CD4-positive, CD25-positive, alpha-beta regulatory T cell (primary cell): Measurements from ENCODE around the gene ZBTB24. TPM values are rescaled to one million over a fixed set of nuclear protein-coding genes. Genes with fewer than 3 reads are reported as not detected.

Experiments used
- ATAC-seq, 2 donors: fragments of 150-1000 bp; cut with Tn5 transposase; one replicate each; pipeline ENCODE4 v1.10.0; 2021; ENCODE audit warnings: low read depth in 2 of 2, moderate number of reproducible peaks in 2 of 2, moderate library complexity in 1 of 2
- DNase-seq, 3 donors: peaks; one replicate each; pipeline versions ENCODE4 v3.0.0 to v3.0.0-alpha.2; 2012 to 2022; ENCODE audit warnings: mixed read lengths in 1 of 3
- H3K27ac ChIP-seq: one replicate; pipeline ENCODE4 v1.7.0; 2013; ENCODE audit warnings: mild to moderate bottlenecking, low read length; ENCODE audit not compliant: insufficient read depth, poor library complexity, severe bottlenecking
- H3K27me3 ChIP-seq: one replicate; pipeline ENCODE4 v1.7.0; 2013; ENCODE audit warnings: low read length; ENCODE audit not compliant: control insufficient read depth, insufficient read depth
- H3K36me3 ChIP-seq: one replicate; pipeline ENCODE4 v1.7.0; 2013; ENCODE audit warnings: mild to moderate bottlenecking, low read length, moderate library complexity; ENCODE audit not compliant: control insufficient read depth, insufficient read depth
- H3K4me1 ChIP-seq: 2 replicates; pipeline ENCODE4 v1.7.0; 2013; ENCODE audit warnings: mild to moderate bottlenecking, low read length; ENCODE audit not compliant: insufficient read depth, control insufficient read depth, poor library complexity, severe bottlenecking
- H3K4me3 ChIP-seq: one replicate; pipeline ENCODE4 v1.7.0; 2013; ENCODE audit warnings: low read depth, mild to moderate bottlenecking, low read length, moderate library complexity
- H3K9me3 ChIP-seq, 2 experiments: 1 replicate in 1 of 2; 2 replicates in 1 of 2; pipeline ENCODE4 v1.7.0; 2013; ENCODE audit warnings: low read length in 2 of 2, mild to moderate bottlenecking in 1 of 2, moderate library complexity in 1 of 2; ENCODE audit not compliant: control insufficient read depth in 2 of 2
- H3K27ac Mint-ChIP-seq, 3 donors: one replicate each; pipeline ENCODE4 v1.8.0; 2020 to 2022; ENCODE audit warnings: mild to moderate bottlenecking in 3 of 3, mixed read lengths in 3 of 3, moderate library complexity in 2 of 3
- H3K27me3 Mint-ChIP-seq: one replicate; pipeline ENCODE4 v1.8.0; 2022; ENCODE audit warnings: mild to moderate bottlenecking, mixed read lengths
- H3K36me3 Mint-ChIP-seq: one replicate; pipeline ENCODE4 v1.8.0; 2020; ENCODE audit warnings: mixed read lengths
- H3K4me1 Mint-ChIP-seq, 4 donors: one replicate each; pipeline ENCODE4 v1.8.0; 2020 to 2022; ENCODE audit warnings: mixed read lengths in 4 of 4, mild to moderate bottlenecking in 1 of 4
- H3K4me3 Mint-ChIP-seq, 4 donors: one replicate each; pipeline ENCODE4 v1.8.0; 2020 to 2022; ENCODE audit warnings: mild to moderate bottlenecking in 4 of 4, mixed read lengths in 4 of 4, moderate library complexity in 3 of 4
- H3K9me3 Mint-ChIP-seq, 7 donors: one replicate each; pipeline ENCODE4 v1.8.0; 2020 to 2022; ENCODE audit warnings: mixed read lengths in 7 of 7, mild to moderate bottlenecking in 3 of 7, moderate library complexity in 2 of 7
- polyA plus RNA-seq, 4 donors: library from polyadenylated mRNA; unstranded; fragments of 300-500 nt; fragmentation: Illumina TruSeq; gene quantifications; one replicate each; pipeline ENCODE4 v1.2.3, GENCODE V29; 2021
- total RNA-seq: library from RNA; stranded (reverse); gene quantifications from one replicate; pipeline ENCODE4 v1.2.3, GENCODE V29; 2022

The ZBTB24 gene
- total and polyA plus RNA-seq, 5 donors from 2014 or later = 9.2 to 20.2 (median 10.6) TPM

DNA sequence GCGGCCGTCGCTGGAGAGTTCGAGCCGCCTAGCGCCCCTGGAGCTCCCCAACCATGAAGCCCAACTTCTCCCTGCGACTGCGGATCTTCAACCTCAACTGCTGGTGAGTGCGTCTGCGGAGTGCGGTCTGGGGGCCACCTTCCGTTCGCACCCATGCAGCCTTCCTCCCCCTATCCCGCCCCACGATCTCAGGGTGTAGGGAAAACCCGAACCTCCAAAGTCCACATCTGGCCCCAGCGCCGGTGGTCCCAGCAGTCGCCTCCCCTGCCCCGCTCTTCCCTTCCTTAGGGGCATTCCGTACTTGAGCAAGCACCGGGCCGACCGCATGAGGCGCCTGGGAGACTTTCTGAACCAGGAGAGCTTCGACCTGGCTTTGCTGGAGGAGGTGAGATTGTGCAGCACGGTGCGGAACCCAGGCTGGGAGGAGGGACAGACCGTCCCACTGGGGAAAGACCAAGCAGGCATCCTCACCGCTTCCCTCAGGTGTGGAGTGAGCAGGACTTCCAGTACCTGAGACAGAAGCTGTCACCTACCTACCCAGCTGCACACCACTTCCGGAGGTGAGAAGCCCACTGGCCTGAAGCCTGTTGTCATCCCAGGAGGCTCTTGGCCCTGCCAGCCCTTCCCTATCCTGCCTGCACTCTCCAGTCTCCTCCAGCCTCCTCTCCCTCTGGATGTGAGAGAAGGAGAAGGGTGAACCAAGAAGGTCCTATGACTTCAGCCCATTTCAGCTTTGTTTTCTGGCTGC, 41.8 kb downstream of the ZBTB24 start:
- peak overlapping the region; percentile 89 to 95 (median 92) for H3K4me3 Mint-ChIP-seq
- peaks cover 0 to 41% (median 25%) of the 10 kb centered on the region in 4 donors for H3K4me1 Mint-ChIP-seq
- peak in 1 of 3 donors; percentile 48 for DNase-seq
- peak overlapping the region; percentile 89 for H3K27ac ChIP-seq
- H3K36me3 ChIP-seq = peaks cover 29% of the 10 kb centered on the region
- H3K9me3 Mint-ChIP-seq = peaks cover 0 to 3% (median 0%) of the 10 kb centered on the region in 7 donors
- no peaks in the 10 kb centered on the region for H3K9me3 ChIP-seq
- peaks cover 6% of the 10 kb centered on the region for H3K27me3 Mint-ChIP-seq
- H3K27ac Mint-ChIP-seq = peak overlapping the region; percentile 88 to 96 (median 93)
- peaks cover 6% of the 10 kb centered on the region for H3K36me3 Mint-ChIP-seq
- peak overlapping the region; percentile 71 for H3K4me3 ChIP-seq
- no peaks in the 10 kb centered on the region for H3K27me3 ChIP-seq
- peaks cover 26% of the 10 kb centered on the region for H3K4me1 ChIP-seq
- ATAC-seq = peak; percentile 27 to 40

DNA sequence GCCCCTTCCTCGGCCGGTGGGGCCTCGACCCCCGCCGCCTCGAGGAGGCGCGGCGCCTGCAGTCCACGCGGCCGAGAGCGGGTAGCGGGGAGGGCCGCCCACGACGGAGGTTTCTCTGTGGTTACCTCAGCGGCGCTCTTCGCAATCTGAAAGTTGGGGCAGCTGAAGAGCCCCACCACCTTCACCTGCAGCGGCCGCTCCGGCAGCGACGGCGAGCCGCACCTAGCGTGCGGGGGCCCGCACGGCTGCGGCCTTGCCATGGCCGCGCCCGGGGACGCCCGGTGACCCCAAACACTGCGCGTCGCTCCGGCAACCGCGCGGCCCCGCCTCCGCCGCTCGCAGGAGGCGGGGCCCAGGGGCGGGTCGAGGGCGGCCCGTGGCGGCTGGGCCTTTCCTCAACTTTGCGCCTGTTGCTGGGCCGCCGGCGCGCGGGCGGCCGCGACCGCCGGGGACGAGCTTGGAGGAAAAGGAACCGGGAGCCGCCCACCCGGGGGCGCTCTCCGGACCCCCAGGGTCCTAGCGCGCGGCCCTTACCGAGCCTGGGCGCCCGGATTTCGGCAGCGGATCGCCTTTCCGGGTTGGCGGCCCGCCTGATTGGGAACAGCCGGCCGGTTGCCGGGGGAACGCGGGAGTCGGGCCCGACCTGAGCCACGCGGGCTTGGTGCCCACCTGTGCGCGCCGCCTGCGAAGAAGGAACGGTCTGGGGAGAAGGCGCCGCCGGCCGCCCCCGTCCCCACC, 42.5 kb downstream of the ZBTB24 start, which contains the start of the genes PPIL6 and SMPD2:
PPIL6 (minus strand) TSS at position 298 of the 738 bp plus-strand sequence; CDS start at position 260, 38 bp downstream.
SMPD2 (plus strand) TSS at position 394 of the 738 bp plus-strand sequence. CDS start 398 bp downstream, outside the sequence.
- Mint-ChIP-seq H3K27ac (peak within 1 kb of the TSS; percentile 88 to 96 (median 93)), H3K9me3 (peaks cover 0 to 3% (median 0%) of the 10 kb centered on the region in 7 donors), H3K4me1 (peaks cover 0 to 40% (median 25%) of the 10 kb centered on the region in 4 donors), H3K27me3 (peaks cover 10% of the 10 kb centered on the region), H3K36me3 (peaks cover 3% of the 10 kb centered on the region), H3K4me3 (peak within 1 kb of the TSS; percentile 89 to 95 (median 92))
- H3K27ac ChIP-seq = peak within 1 kb of the TSS; percentile 89
- DNase-seq = peak; percentile 75 to 78 (median 76)
- H3K27me3 ChIP-seq = no peaks in the 10 kb centered on the region
- peak within 1 kb of the TSS; percentile 71 for H3K4me3 ChIP-seq
- peaks cover 22% of the 10 kb centered on the region for H3K36me3 ChIP-seq
- ATAC-seq = peak; percentile 86 to 87
- H3K9me3 ChIP-seq = no peaks in the 10 kb centered on the region
- peaks cover 26% of the 10 kb centered on the region for H3K4me1 ChIP-seq

DNA sequence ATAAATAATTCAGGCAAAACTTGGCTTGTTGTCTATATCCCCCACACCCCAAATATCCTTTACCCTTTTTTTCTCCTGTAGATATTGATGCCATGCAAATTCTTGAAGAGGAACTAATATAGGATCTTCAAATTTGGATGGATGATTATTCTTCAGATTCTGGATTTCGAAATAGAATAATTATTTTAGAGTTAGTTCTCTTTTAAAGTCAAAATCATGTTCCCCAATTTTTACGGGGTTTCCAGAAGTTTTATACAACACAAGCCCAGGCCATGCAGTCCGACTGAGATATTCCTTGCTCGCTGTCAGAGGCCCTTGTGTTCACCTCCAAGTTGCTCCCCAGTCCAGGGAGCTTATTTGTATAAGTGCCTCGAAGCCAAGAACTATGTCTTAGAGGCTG, 47.0 kb downstream of the ZBTB24 start:
- DNase-seq (no peak), ATAC-seq (no peak)
- Histone ChIP-seq H3K4me3 (no peak overlapping the region), H3K27me3 (no peaks in the 10 kb centered on the region), H3K9me3 (no peaks in the 10 kb centered on the region), H3K4me1 (peaks cover 9% of the 10 kb centered on the region), H3K27ac (no peak overlapping the region), H3K36me3 (no peaks in the 10 kb centered on the region)
- Mint-ChIP-seq H3K4me3 (no peak overlapping the region), H3K27ac (no peak overlapping the region), H3K4me1 (peaks cover 0 to 9% (median 5%) of the 10 kb centered on the region in 4 donors), H3K27me3 (peaks cover 11% of the 10 kb centered on the region), H3K9me3 (no peaks in the 10 kb centered on the region), H3K36me3 (no peaks in the 10 kb centered on the region)

DNA sequence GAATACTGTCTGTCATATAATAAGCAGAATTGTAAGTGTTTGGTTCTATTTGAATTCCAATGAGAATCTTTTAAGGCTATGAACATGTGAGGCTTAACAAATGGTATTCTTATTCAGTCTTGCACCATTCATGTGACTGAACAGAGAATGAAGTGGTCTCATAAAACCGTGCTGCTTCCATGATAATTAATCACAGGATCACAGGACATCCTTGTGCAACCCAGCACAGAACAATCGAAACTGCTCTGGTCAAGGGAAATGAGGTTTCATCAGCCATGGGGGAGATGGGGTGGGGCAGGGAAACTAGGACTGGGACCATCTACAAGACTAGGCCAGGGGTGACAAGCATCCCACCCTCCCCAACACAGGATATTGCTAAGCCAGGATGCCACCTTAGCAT, 48.6 kb downstream of the ZBTB24 start:
- Histone ChIP-seq H3K27ac (no peak overlapping the region), H3K4me3 (no peak overlapping the region), H3K27me3 (no peaks in the 10 kb centered on the region), H3K36me3 (no peaks in the 10 kb centered on the region), H3K4me1 (no peaks in the 10 kb centered on the region), H3K9me3 (no peaks in the 10 kb centered on the region)
- Mint-ChIP-seq H3K9me3 (no peaks in the 10 kb centered on the region), H3K36me3 (no peaks in the 10 kb centered on the region), H3K27ac (no peak overlapping the region), H3K4me1 (peaks cover 0 to 7% (median 0%) of the 10 kb centered on the region in 4 donors), H3K4me3 (no peak overlapping the region), H3K27me3 (peaks cover 18% of the 10 kb centered on the region)
- DNase-seq (no peak), ATAC-seq (no peak)

DNA sequence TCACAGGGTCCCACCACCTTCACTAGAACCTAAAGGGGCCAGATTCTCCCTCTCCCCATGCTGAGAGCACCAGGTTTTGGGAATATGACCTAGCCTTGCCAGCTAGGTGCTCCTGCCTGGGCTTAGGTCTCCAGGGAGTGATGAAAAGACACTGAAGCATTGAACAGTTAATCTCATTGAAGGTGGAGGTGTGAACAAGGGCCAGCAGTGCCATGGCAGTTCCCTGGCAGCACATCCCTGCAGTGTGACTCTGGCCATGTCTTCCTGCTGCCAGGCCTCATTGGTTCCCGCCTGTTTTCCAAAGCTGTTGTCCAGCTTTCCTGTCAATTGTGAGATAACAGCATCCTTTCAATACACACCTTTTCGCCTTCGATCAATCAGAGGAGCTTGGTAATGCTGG, 53.5 kb downstream of the ZBTB24 start:
- DNase-seq (no peak), ATAC-seq (no peak)
- H3K27me3 Mint-ChIP-seq = peaks cover 25% of the 10 kb centered on the region
- no peak overlapping the region for H3K27ac ChIP-seq
- no peak overlapping the region for H3K27ac Mint-ChIP-seq
- H3K4me3 Mint-ChIP-seq = peak overlapping the region in 1 of 4 donors; percentile 1
- H3K4me3 ChIP-seq = no peak overlapping the region
- H3K4me1 ChIP-seq = no peaks in the 10 kb centered on the region
- H3K4me1 Mint-ChIP-seq = peaks cover 0 to 4% (median 0%) of the 10 kb centered on the region in 4 donors
- H3K36me3 Mint-ChIP-seq = no peaks in the 10 kb centered on the region
- no peaks in the 10 kb centered on the region for H3K9me3 ChIP-seq
- no peaks in the 10 kb centered on the region for H3K27me3 ChIP-seq
- H3K36me3 ChIP-seq = no peaks in the 10 kb centered on the region
- no peaks in the 10 kb centered on the region for H3K9me3 Mint-ChIP-seq

DNA sequence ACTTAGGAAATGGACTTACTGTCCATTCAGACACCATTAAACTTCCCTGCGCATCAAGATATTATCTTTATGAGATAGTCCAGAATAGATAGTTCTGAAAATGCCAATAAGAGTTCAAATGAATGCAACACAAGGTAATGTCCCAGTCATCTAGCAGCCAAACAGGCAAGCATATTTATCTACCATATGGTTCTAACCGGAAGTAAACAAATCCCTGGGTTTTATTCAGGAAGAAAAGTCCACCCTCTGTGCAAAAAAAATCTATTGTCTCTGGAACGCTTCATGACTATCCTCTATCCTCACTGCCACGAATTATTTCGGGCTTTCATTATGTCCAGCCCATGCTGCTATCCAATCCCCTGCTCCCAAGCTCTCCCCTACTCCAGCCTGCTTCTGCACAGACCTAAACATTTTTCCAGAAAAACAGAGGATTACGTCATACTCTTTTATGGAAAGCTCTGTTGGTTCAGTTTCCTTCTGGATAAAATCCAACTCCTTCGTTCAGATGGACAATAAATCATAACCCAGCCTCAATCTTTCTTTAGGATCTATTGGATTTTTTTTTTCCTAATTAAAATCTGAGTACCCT, 54.0 kb downstream of the ZBTB24 start:
- no peaks in the 10 kb centered on the region for H3K4me1 ChIP-seq
- Mint-ChIP-seq H3K27me3 (peaks cover 25% of the 10 kb centered on the region), H3K27ac (no peak overlapping the region), H3K9me3 (no peaks in the 10 kb centered on the region), H3K4me3 (no peak overlapping the region), H3K36me3 (no peaks in the 10 kb centered on the region), H3K4me1 (peaks cover 0 to 4% (median 0%) of the 10 kb centered on the region in 4 donors)
- no peak overlapping the region for H3K4me3 ChIP-seq
- ATAC-seq (no peak), DNase-seq (no peak)
- H3K36me3 ChIP-seq = no peaks in the 10 kb centered on the region
- no peak overlapping the region for H3K27ac ChIP-seq
- no peaks in the 10 kb centered on the region for H3K9me3 ChIP-seq
- H3K27me3 ChIP-seq = no peaks in the 10 kb centered on the region

DNA sequence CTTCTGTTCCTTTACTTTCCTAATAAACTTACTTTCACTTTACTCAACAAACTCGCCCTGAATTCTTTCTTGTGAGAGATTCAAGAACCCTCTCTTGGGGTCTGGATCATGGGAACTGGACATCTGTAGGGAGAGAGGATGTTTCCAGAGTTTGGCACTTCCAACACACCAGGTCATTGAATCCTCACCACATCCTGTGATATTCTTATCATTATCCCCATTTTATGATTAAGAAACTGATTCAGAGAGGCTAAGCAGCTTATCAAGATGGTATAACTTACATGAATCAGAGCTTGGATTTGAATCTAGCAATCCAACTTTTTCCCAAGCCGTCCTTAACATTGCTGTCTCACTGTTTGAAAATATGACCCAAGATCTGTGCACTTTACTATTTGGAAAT, 58.1 kb downstream of the ZBTB24 start:
- no peaks in the 10 kb centered on the region for H3K36me3 Mint-ChIP-seq
- H3K27ac ChIP-seq = no peak overlapping the region
- DNase-seq (no peak), ATAC-seq (no peak)
- H3K4me1 Mint-ChIP-seq = peaks cover 0 to 4% (median 0%) of the 10 kb centered on the region in 4 donors
- no peak overlapping the region for H3K27ac Mint-ChIP-seq
- no peak overlapping the region for H3K4me3 Mint-ChIP-seq
- H3K36me3 ChIP-seq = no peaks in the 10 kb centered on the region
- H3K4me1 ChIP-seq = no peaks in the 10 kb centered on the region
- H3K4me3 ChIP-seq = no peak overlapping the region
- no peaks in the 10 kb centered on the region for H3K27me3 ChIP-seq
- H3K27me3 Mint-ChIP-seq = peaks cover 20% of the 10 kb centered on the region
- no peaks in the 10 kb centered on the region for H3K9me3 ChIP-seq
- H3K9me3 Mint-ChIP-seq = peaks cover 0 to 1% (median 0%) of the 10 kb centered on the region in 7 donors
